Hepatic stellate cell (primary cell): ENCODE measurements around the gene CCDC149.

Source experiments
- DNase-seq: peaks from one replicate; pipeline ENCODE4 v3.0.0; 2011; ENCODE audit warnings: low spot score

CCDC149 gene

DNA sequence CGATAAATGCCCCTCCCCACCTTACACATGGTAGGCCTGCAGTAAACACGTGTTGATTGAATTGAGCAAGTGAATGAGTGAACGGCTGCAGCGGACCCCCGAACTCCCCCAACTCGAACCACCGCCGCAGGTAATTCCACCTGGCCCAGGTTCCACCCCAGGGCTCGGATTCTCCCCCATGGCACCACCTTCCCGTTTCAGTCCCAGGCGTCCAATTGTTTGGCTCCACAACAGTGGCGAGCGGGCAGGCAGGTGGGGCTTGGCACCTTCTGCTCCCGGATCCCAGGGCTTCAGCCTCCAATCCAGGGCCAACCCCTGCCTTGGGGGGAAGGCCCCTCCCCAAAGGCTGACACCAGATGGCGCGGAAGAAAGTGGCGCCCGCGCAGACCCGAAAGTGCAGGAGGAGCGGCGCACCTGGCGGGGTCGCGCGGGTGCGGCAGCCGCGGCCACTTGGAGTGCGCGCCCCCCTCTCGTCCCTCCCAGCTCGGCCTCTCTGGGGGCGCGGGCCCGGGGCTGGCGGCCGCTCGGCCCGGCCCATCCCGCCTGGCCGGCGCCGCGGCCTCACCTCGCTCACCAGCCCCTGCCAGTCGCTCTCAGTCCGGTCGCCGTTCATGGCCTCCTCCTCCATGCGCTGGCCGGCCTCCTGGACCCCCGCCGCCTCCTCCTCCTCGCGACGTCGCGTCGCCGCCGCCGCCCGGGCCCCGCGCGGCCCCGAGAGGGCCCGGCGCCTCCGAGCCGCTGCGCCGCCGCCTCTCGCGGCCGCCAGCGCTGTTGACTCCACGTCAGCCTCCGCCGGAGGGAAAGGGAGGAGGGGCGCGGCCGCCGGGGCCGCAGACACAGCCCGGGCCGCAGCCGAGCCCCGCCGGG is at the start of gene CCDC149:
Gene CCDC149 (minus strand): TSS at position 791 of the 867 bp plus-strand sequence. CDS start 178 bp downstream, at position 613.
- DNase-seq, result peak; percentile 81

DNA sequence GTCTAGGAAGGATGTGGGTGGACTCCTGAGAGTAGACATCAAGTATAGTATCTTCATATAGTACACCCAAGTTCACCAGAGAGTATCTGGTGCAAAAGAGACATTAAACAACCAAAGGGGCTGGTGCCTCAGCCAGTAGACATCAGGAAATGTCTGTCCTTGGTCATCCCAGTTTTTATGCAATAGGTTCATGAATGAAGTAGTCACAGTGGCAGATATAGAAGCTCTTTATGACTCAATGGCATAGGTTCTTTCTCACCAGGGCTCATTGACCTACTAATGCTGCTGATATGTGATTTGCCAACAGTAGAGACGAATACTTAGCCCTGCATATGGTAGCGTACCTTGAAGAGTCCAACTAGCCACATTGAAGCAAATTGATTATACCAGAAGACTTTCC is 45.0 kb upstream of the CCDC149 start:
- no peak for DNase-seq

DNA sequence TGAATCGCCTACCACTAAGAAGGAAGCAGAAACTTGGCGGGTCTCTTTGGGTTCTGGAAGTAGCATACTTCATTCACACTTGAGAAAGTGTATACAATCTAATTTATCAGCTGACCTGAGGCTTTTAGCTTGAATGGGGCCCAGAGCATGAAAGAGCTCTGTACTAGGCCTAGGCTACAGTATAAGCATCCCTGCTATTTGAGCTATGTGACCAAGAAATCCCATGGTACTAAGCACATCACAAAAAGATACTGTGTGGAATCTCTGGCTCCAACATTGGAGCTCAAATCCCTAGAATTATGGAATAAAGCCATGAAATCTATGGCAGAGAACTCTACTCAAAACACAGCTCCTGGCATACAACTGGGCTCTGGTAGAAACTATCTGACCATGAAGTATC is 43.9 kb upstream of the CCDC149 start:
- no peak for DNase-seq

DNA sequence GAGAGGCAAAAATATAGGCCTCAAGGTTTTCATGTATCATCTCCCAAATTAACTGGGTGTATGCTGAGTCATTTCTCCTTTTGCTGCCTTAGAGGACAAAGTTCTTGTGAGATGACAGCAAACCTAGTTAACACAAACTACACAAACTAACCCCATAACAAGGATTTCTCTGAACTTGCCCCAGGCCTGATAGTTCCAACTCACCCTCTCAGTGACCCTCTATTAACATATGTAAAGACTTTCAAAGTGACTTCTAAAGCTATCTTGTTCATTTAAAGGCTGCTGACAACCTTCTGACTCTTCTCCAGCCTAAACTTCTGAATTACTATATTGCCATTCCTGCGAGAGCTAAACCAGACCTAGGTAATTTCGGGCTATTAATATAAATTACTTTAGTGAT is 43.2 kb upstream of the CCDC149 start:
- no peak for DNase-seq

DNA sequence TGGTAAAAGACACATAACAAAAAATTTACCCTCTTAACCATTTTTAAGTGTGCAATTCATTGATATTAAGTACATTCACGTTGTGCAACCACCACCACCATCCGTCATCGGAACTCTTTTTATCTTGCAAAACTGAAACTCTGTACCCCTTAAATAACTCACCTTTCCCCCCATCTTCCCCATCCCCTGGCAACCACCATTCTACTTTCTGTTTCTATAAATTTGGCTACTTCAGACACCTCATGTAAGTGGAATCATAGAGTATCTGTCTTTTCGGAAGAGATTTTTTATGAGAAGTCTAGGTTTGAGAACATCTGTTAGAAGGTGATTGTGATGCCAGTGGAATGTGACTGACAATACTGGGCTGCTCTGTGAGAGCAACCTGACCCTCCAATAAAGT is 39.8 kb upstream of the CCDC149 start:
- no peak for DNase-seq

DNA sequence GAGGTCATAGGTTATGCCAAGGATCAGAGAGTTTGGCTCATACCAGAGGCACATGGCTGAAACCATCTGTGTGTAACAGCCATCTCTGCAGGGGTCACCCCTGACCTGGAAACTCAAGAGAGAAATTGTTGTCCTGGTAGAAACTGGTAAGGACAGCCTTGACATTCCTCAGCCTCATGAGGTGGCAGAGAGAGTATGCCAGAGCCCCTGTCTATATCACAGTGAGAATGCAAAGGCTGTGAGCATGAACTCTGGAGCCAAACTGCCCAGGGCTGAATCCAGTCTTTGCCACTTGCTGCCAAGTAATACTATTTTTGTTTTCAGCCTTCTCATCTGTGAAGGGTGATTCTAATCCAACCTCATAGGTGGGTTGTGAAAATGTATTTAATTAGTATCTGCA is 37.1 kb upstream of the CCDC149 start:
- no peak for DNase-seq

DNA sequence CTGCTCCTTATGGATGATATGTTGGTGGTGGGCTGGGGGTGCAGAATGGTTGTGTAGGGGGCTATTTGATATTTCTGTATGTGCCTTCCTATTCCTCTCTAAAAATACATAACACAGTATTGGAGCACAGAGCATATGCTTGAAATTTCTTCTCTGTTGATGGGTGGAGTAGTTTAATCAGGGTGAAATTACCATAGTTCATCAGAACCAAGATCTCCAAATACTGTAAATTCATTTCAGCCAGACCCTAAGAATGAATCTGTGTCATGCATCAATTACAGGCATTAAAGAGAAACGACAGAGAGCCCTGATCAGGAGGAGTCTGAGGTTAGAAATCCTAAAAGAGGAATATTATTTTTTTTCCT is 25.1 kb upstream of the CCDC149 start:
- no peak for DNase-seq

- no peak for DNase-seq
Observed at GRCh38 chr4:24937176-24937916, 24.5 kb upstream of the CCDC149 start.

DNA sequence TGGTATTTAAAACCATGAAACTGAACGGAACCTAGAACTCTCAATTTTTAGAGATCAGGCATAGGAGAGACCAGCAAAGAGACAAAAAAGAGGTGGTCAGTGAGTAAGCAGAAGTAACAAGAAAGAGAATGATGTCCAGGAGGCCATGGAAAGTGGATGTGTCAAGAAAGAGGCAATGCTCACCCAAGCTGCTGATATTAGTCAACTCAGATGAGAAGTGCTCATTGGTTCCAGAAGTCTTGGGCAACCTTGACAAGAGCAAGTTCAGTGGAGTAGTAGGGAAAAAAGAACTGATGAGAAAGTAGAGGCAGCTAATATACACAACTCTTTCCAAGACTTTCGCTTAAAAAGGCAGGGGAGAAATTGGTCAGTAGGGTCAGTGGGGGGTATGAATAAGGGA is 23.0 kb upstream of the CCDC149 start:
- no peak for DNase-seq

- no peak for DNase-seq
Observed at GRCh38 chr4:24934311-24934710, 21.5 kb upstream of the CCDC149 start.

DNA sequence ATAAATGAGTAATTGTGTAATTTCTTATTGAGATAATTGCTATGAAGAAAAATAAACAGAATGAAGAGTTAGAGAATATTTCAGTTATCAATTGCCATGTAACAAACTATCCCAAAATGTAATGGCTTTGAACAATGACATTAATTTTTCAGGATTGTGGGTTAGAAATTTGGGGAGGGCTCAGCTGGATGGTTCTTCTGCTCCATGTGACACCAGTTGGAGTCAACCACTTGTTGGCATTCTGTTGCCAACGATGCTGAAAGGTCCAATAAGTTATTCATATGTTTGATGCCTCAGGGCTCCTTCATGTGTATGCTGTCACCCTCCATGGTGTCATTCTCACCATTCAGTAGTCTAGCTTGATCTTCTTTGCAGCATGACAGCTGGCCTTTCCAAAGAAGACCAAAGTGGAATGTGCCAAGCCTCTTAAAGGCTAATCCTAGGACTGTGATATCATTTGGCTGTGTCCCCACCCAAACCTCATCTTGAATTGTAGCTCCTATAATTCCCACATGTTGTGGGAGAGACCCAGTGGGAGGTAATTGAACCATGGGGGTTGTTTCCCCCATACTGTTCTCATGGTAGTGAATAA is 20.9 kb upstream of the CCDC149 start:
- no peak for DNase-seq

DNA sequence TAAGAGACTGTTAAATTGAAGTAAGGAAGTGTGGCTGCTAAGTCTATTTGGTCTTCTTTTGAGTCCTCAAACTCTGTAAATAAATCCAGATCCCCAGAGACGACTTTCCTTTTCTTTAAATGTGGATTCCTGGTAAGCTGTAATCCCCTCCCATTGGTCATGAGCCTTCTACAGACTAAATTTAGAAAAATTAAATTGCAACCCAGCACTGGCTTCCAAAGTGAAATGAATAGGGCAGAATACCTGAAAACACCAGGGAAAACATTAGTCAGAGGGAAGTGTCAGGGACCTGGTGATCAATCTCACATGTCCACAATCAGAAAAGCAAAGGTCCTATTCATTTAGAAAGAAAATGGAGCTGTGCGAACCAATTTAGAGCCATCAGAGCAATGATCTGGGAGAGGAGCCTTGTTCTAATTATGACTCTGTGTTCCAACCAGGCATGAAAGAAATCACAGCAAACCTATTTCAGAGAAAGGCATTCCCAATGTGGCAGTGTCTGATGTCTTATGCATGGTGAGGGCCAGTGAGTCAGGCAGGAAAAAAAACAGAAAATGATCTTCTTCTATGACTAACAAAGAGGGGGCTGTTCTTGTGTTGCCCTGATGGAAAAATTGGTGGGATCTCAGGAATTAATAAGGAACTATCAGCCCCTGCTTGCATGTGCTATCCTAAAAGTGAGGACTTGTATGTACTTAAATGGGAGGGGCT is 19.8 kb upstream of the CCDC149 start:
- no peak for DNase-seq

- DNase-seq, result no peak
Observed at GRCh38 chr4:24930151-24930550, 17.3 kb upstream of the CCDC149 start.

GRCh38 chr4:24928708-24929107 is 15.9 kb upstream of the CCDC149 start:
- no peak for DNase-seq

DNA sequence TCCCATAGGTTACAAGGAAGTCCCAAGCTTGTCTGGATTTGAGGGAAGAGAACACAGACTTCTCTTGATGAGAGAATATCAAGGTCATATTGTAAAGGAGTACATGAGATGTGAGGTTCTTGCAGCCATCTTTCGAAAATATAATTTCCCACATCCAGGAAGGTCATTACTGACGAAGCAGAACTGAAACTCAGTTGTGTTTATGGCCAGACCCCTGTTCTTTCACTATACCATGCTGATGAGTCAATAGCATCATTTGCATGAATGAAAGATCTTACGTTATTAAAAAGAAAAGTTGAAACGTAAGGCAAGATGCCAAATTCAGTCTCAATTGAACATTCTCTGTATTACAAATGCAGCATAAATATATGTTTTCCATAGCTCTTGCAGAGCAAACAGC is 14.2 kb upstream of the CCDC149 start:
- DNase-seq, result no peak

DNA sequence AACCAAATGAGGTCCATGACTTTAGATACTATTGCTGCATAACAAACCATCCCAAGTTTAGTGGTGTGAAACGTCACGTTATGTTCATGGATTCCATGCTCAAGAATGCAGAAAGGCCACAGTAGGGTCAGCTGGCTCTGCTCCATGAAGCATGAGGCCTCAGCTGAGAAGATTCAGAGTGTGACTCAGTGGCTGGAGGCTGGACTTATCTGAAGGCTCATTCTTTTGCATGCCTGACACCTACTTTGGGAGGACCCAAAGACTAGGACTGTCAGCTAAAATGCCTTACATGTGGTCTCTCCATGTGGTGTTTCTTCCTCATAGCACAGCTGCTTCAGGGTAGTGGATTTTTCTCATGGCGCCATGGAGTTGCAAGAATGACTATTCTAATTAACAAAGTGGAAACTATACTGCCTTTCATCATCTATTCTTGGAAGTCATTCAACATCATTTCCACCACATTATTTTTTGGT is 11.5 kb upstream of the CCDC149 start:
- DNase-seq, result peak; percentile 70

GRCh38 chr4:24923550-24923949 is 10.7 kb upstream of the CCDC149 start:
- no peak for DNase-seq

DNA sequence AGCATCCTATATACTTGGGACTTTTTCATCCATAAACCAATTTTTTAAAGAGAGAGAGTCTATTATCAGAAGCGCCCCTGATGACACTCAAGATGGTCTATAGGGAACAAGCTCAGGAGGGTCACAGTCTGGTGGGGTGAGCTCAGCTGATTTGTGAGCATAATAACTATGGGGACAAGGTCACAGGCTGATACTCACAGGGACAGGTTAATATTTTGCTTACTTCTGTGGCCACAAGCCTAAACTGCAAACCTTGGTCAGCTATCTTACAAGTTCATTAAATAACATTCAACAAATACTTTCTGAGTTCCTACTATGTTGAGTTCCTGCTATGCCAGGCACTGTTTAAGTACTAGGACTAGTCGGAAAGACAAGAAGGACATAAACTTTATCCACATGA is 10.2 kb upstream of the CCDC149 start:
- DNase-seq, result no peak

DNA sequence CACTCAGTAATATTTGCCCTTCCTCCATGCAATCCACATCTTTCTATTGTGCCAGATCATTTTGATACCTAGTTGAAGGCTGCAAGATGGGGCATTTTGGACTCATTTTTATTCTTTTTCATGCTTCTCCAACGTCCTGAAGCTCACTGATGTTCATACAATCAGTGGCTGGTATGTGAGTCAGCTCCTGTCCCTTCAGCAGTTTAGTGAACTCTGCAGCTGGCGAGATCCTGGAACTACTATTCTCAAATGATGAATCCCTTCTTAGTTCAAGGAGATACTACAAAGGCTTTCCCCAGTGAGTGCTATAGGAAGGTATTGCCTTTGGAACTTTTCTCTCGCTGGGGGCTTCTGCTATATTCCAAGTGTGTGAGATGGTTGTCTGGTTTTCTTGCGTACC is 9.6 kb upstream of the CCDC149 start:
- DNase-seq, result no peak

GRCh38 chr4:24921491-24921890 is 8.6 kb upstream of the CCDC149 start:
- no peak for DNase-seq

GRCh38 chr4:24920008-24920407 is 7.2 kb upstream of the CCDC149 start:
- DNase-seq, result no peak
